Body of pancreas (tissue), 4 donors: ENCODE data around the gene CFAP61.

Source experiments
- POLR2A ChIP-seq, 3 donors: fragments of 450-650 bp; IDR thresholded peaks; one replicate each; pipeline ENCODE4 v1.6.1; 2016; ENCODE audit warnings: antibody characterized with exemption in 3 of 3, mild to moderate bottlenecking in 2 of 3
- TF ChIP-seq, protein P1 (sequence below), 7 experiments: fragments of 450-650 bp in 4 of 7; fragments of 200-600 bp in 3 of 7; sonication (generic) in 3 of 7; IDR thresholded peaks; one replicate each; pipeline ENCODE4 v1.5.1; 2016 to 2019; ENCODE audit warnings: antibody characterized with exemption in 7 of 7

DNA sequence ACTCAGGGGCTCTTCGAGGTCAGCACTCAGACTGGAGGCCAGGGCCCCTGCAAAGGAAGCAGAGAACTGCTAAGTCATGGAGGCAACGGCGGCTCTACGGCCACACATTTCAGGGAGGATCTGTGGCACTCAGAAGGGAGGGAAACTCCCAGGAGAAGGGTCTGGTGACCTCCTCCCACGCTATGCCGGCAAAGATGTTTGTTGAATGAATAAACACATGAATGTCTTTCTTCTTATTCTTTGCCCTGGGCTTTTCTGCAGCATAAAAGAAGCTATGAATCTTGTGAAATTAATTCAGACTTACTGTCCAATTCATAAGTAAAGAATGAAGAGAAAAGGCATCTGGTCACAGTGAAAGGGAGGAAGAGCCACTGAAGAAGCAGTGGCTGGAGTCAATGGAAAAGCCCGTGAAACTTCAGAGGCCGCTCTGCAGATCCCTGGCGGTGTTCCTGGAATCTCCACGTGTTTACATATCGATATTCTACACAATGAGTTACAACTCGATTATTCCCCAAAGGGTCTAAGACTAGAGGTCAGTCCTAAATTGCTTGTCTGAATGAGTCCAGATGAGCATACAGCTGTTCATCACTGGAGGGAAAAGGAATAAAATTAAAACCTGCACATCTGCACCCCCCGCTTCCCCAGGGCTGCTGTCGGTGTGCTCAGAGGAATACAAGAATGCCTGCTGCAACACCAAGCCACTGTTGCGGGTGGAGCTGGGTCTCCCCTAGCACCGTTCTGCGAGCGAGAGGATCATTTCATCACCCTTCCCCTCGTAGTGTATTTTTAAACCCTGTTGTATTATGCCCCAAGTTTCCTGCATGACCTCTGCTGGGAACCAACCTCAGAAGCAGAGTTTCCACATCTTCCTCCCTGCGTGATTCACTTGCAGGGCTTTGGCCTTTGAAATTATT lies 341.1 kb downstream of the CFAP61 start:
- no peak for TF ChIP-seq POLR2A (IDR thresholded peaks at IDR 0.05)
- TF ChIP-seq, protein P1, sequence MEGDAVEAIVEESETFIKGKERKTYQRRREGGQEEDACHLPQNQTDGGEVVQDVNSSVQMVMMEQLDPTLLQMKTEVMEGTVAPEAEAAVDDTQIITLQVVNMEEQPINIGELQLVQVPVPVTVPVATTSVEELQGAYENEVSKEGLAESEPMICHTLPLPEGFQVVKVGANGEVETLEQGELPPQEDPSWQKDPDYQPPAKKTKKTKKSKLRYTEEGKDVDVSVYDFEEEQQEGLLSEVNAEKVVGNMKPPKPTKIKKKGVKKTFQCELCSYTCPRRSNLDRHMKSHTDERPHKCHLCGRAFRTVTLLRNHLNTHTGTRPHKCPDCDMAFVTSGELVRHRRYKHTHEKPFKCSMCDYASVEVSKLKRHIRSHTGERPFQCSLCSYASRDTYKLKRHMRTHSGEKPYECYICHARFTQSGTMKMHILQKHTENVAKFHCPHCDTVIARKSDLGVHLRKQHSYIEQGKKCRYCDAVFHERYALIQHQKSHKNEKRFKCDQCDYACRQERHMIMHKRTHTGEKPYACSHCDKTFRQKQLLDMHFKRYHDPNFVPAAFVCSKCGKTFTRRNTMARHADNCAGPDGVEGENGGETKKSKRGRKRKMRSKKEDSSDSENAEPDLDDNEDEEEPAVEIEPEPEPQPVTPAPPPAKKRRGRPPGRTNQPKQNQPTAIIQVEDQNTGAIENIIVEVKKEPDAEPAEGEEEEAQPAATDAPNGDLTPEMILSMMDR (IDR thresholded peaks at IDR 0.05), result no peak
